HEK293T (cell line): ENCODE measurements around the gene PRB2.
"Not testable (repeated sequence)": the region's sequence is repeated elsewhere in the genome, so short reads cannot be mapped to it uniquely, and the experiment has no call there.

Experiments used
- CTCF ChIA-PET: fragments of 350-600 bp; formaldehyde crosslinking; extraction: SDS; loops from one replicate; lab custom pipeline; 2021; ENCODE audit warnings: antibody characterized with exemption, inconsistent platforms; lab: Yijun Ruan, JAX
- POLR2A ChIA-PET: fragments of 350-600 bp; formaldehyde crosslinking; extraction: SDS; loops from one replicate; lab custom pipeline; 2020; ENCODE audit warnings: antibody characterized with exemption, inconsistent platforms; lab: Yijun Ruan, JAX
- DNase-seq: peaks from one replicate; pipeline ENCODE4 v3.0.0; 2012; ENCODE audit warnings: mixed read lengths; ENCODE audit errors: extremely low spot score
- ARNT ChIP-seq: fragments of 450-650 bp; IDR thresholded peaks from 2 replicates; pipeline ENCODE4 v1.6.1; 2017; ENCODE audit warnings: mild to moderate bottlenecking
- BHLHE40 ChIP-seq: fragments of 450-650 bp; IDR thresholded peaks from 2 replicates; pipeline ENCODE4 v1.6.1; 2016; ENCODE audit warnings: mild to moderate bottlenecking, moderate library complexity, borderline replicate concordance
- CTBP1 ChIP-seq: fragments of 450-650 bp; IDR thresholded peaks from 2 replicates; pipeline ENCODE4 v1.6.1; 2016; ENCODE audit warnings: borderline replicate concordance
- ELF4 ChIP-seq: fragments of 450-650 bp; IDR thresholded peaks from 2 replicates; pipeline ENCODE4 v1.6.1; 2017; ENCODE audit warnings: antibody characterized with exemption
- FOXA1 ChIP-seq: fragments of 450-650 bp; IDR thresholded peaks from 2 replicates; pipeline ENCODE4 v1.6.1; 2016; ENCODE audit warnings: mild to moderate bottlenecking
- FOXK2 ChIP-seq: fragments of 450-650 bp; IDR thresholded peaks from 2 replicates; pipeline ENCODE4 v1.6.1; 2016; ENCODE audit warnings: mild to moderate bottlenecking
- FOXM1 ChIP-seq: fragments of 450-650 bp; IDR thresholded peaks from 2 replicates; pipeline ENCODE4 v1.6.1; 2017; ENCODE audit warnings: mild to moderate bottlenecking, borderline replicate concordance
- HDGF ChIP-seq: fragments of 450-650 bp; IDR thresholded peaks from 2 replicates; pipeline ENCODE4 v1.6.1; 2017; ENCODE audit warnings: antibody characterized with exemption, borderline replicate concordance
- L3MBTL2 ChIP-seq: fragments of 450-650 bp; conservative IDR thresholded peaks from 2 replicates; pipeline ENCODE4 v1.6.1; 2016; ENCODE audit warnings: mild to moderate bottlenecking
- LEF1 ChIP-seq: fragments of 450-650 bp; IDR thresholded peaks from 2 replicates; pipeline ENCODE4 v1.6.1; 2017; ENCODE audit warnings: mild to moderate bottlenecking, borderline replicate concordance
- NFRKB ChIP-seq: fragments of 450-650 bp; IDR thresholded peaks from 2 replicates; pipeline ENCODE4 v1.6.1; 2016; ENCODE audit warnings: mild to moderate bottlenecking, moderate library complexity
- SP1 ChIP-seq: fragments of 450-650 bp; IDR thresholded peaks from 2 replicates; pipeline ENCODE4 v1.6.1; 2017
- SUZ12 ChIP-seq: fragments of 450-650 bp; IDR thresholded peaks from 2 replicates; pipeline ENCODE4 v1.6.1; 2016; ENCODE audit warnings: mild to moderate bottlenecking
- TARDBP ChIP-seq: fragments of 450-650 bp; IDR thresholded peaks from 2 replicates; pipeline ENCODE4 v1.6.1; 2016
- ZNF384 ChIP-seq: fragments of 450-650 bp; IDR thresholded peaks from 2 replicates; pipeline ENCODE4 v1.6.1; 2016
- TF ChIP-seq, protein P1 (sequence below): fragments of 450-650 bp; IDR thresholded peaks from 2 replicates; pipeline ENCODE4 v1.6.1; 2016

PRB2 gene

GRCh38 chr12:11395467-11395866 lies at the start of gene PRB2:
PRB2 (minus strand) TSS chr12:11395567; CDS start chr12:11395529, 38 bp downstream.
- DNase-seq, POLR2A ChIA-PET, CTCF ChIA-PET: not testable (repeated sequence)

- ChIA-PET POLR2A (no interaction called here), CTCF (no interaction called here)
- TF ChIP-seq NFRKB (no peak), FOXA1 (no peak), BHLHE40 (no peak), TARDBP (no peak), FOXK2 (no peak), SUZ12 (no peak), ELF4 (no peak), ZNF384 (no peak), LEF1 (no peak), FOXM1 (no peak), HDGF (no peak), CTBP1 (no peak)
- TF ChIP-seq, protein P1, sequence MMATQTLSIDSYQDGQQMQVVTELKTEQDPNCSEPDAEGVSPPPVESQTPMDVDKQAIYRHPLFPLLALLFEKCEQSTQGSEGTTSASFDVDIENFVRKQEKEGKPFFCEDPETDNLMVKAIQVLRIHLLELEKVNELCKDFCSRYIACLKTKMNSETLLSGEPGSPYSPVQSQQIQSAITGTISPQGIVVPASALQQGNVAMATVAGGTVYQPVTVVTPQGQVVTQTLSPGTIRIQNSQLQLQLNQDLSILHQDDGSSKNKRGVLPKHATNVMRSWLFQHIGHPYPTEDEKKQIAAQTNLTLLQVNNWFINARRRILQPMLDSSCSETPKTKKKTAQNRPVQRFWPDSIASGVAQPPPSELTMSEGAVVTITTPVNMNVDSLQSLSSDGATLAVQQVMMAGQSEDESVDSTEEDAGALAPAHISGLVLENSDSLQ: no peak
These were observed 42.6 kb upstream of the PRB2 start for GRCh38 chr12:11437966-11438365.

GRCh38 chr12:11433664-11434063 lies 38.3 kb upstream of the PRB2 start:
- TF ChIP-seq LEF1 (no peak), ELF4 (no peak), FOXK2 (no peak), ARNT (no peak), L3MBTL2 (no peak)
- TF ChIP-seq, protein P1: no peak
- ChIA-PET POLR2A (no interaction called here), CTCF (no interaction called here)
- DNase-seq: no peak

More at GRCh38 chr12:11437966-11438365, 42.6 kb upstream of the PRB2 start:
- no peak for DNase-seq

DNA sequence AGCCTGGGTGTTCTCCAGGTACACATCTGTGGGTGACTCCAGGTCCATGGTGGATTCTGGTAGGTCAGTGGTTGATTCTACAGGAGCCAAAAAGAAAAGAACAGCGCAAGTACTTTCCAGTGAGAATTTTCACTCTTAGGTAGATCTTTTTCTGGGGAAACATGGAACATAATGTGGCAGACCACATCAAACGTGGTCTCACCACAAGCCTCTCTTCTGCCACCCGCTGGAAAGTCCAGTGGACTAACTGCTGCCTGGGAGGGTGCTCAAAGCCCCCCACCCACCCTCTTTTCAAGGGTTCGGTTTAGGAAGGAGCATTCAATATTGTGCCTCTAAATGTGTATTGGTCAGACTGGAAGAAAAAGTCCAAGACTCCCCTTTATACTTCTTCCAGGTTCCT lies 36.1 kb upstream of the PRB2 start:
- ChIA-PET CTCF (no interaction called here), POLR2A (no interaction called here)
- DNase-seq: no peak
- no peak for TF ChIP-seq FOXK2
- no peak for TF ChIP-seq L3MBTL2
- no peak for TF ChIP-seq BHLHE40
- no peak for TF ChIP-seq SUZ12
- no peak for TF ChIP-seq CTBP1
- TF ChIP-seq NFRKB: no peak
- TF ChIP-seq FOXM1: no peak
- TF ChIP-seq ARNT: no peak
- TF ChIP-seq ELF4: no peak
- no peak for TF ChIP-seq FOXA1

- TF ChIP-seq HDGF: no peak
- TF ChIP-seq BHLHE40: no peak
- no peak for TF ChIP-seq TARDBP
- TF ChIP-seq SP1: no peak
- no peak for TF ChIP-seq SUZ12
- no peak for TF ChIP-seq FOXK2
- TF ChIP-seq CTBP1: no peak
- no peak for TF ChIP-seq FOXA1
- no peak for TF ChIP-seq LEF1
- TF ChIP-seq NFRKB: no peak
- TF ChIP-seq ZNF384: no peak
- TF ChIP-seq, protein P1: no peak
- TF ChIP-seq L3MBTL2: no peak
- TF ChIP-seq ARNT: no peak
- TF ChIP-seq FOXM1: no peak
- no peak for TF ChIP-seq ELF4
- CTCF ChIA-PET: no interaction called here
- no peak for DNase-seq
- POLR2A ChIA-PET: no interaction called here
These were observed 32.0 kb upstream of the PRB2 start for GRCh38 chr12:11427341-11427740.

GRCh38 chr12:11412731-11413130 lies 17.4 kb upstream of the PRB2 start:
- TF ChIP-seq ARNT: no peak
- TF ChIP-seq BHLHE40: no peak
- TF ChIP-seq SP1: no peak
- no peak for TF ChIP-seq LEF1
- no peak for TF ChIP-seq TARDBP
- TF ChIP-seq CTBP1: no peak
- no peak for TF ChIP-seq SUZ12
- no peak for TF ChIP-seq FOXA1
- ChIA-PET CTCF (no interaction called here), POLR2A (no interaction called here)
- DNase-seq: no peak

- DNase-seq: no peak
- TF ChIP-seq, protein P1: no peak
- TF ChIP-seq BHLHE40 (no peak), ELF4 (no peak), TARDBP (no peak), CTBP1 (no peak), NFRKB (no peak), HDGF (no peak), LEF1 (no peak)
- POLR2A ChIA-PET: no interaction called here
- CTCF ChIA-PET: no interaction called here
These were observed 12.7 kb upstream of the PRB2 start for GRCh38 chr12:11408096-11408495.
